SW 1271 (cell line): ENCODE data around the gene ZNF573.
"Not testable (repeated sequence)": the region's sequence is repeated elsewhere in the genome, so short reads cannot be mapped to it uniquely, and the experiment has no call there.

Experiments
- DNase-seq, 2 experiments: peaks; one replicate each; lab custom pipeline; 2025; lab: John Stamatoyannopoulos, UW

The ZNF573 gene

DNA sequence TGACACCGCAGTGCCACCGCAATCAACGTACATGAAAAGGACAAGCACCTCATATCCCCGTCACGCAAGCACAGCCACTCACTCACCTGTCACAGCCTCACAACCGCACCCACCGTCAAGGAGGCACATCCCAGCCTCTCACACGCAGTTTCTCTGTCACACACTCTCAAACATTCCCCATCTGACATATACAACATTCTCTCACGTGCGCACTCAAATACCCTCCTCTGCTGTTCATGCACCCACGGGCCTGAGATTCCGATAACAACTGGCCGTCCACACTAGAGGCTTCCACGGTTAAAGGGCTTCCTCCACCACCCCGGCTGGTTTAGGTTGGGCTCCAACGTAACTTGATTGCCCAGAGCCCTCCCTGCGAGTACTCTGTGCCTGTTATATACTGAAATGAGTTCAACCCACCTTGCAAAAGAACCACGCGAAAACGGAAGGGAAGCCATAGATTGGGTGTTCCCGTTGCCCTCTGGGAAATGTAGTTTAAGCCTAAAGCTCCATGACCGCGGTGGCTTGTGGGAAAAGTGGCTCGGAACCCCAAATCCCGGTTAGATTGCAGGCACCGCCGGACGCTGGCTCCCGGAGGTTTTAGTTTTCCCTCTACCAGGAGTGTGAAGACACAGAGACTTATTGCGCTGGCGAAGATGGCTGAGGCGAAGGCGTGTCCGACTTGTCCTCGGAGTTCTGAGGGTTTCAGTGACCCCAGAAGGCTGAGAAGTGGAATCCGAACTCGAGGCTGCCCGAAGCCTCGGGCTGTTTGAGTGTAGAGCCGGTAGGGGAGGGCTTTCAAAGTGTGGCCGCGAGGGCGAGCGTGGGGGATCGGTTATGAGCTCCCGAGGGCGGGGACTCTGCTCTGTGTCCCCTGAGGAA, at the start of gene ZNF573:
ZNF573 (minus strand) TSS at position 460 of the 879 bp plus-strand sequence. CDS start 5,857 bp downstream, outside the sequence.
- peak; percentile 56 to 87 for DNase-seq

DNA sequence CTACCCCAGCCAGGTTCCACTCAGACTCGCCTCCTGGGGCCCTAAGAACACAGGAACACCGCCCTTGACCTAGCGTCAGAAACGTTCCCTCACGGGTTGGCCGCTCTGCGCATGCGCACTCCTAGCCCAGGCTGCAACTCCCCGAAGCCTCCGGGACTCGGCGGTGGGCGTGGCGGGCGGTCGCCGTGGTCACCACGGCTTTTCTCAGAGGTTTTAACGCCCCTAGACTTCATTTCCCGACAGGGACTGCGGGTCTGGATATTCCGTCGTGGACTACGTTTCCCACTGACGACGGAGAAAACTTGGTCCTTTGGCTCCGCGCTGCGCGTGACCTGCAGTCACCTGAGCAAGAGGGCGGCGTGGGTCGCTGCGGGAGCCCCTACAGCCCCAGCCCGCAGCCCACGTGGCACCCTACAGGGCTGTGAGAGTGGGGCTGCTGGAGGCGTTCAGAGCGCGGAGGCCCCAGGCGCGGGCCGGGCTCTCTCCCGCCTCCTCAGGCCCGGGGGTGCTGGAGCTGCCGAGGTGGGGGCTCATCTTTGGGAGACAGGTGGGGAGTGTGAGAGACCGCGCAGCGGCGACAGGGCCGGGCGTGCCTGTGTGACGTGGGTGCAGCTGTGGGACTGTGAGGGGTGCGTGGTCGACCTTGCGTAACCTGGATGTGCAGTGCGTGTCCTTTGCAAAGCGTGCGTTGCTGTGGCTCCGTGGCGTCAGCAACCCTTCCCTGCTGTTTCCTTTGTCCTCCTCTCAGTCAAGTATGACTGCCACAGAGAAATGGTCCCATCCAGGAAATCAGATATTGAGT, 38.0 kb upstream of the ZNF573 start:
- no peak for DNase-seq

DNA sequence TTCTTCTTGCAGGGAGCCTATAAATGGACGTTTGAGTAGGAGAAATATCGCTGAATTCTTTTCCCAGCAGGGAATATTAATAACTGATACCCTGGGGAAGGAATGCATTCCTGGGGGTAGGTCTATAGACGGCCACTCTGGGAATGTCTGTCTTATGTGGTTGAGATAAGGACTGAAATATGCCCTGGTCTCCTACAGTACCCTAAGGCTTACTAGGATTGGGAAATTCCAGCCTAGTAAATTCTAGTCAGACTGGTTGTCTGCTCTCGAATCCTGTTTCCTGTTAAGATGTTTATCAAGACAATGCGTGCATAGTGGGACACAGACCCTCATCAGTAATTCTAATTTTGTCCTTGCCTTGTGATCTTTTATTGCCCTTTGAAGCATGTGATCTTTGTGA, 36.2 kb upstream of the ZNF573 start:
- not testable (repeated sequence) for DNase-seq

DNA sequence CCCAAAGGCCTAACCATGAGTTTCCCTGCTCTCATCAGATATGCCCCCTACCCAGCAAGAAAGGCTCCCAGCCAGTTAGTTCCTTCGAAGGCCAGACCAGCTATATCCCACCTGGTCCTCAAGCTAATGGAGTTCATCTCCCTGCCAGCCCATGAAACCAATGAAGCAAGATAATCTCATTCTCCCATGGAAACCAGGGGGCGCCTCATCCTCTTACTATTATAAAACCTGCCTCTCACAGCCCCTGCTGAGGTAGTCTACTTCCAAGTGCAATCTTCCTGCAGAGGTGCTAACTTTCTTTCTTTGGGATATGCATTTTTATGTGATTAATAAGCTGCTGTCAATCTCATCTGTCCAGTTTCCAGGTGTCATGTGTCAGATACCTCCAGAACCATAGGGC, 34.0 kb upstream of the ZNF573 start:
- DNase-seq: no peak

DNA sequence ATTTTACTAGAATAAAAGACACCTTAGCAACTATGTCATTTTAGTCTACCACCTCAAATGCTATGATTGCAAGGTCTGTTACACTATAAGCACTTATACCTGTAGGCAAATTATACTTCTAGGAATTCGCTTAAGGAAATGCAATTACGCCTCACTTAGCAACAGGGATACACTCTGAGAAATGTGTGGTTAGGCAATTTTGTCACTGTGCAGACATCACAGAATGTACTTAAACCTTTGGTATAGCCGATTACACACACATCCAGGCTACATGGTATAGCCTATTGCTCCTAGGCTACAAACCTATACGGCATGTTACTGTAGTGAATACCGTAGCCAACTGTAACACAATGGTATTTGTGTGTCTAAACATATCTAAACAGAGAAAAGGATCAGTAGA, 30.0 kb upstream of the ZNF573 start:
- no peak for DNase-seq

DNA sequence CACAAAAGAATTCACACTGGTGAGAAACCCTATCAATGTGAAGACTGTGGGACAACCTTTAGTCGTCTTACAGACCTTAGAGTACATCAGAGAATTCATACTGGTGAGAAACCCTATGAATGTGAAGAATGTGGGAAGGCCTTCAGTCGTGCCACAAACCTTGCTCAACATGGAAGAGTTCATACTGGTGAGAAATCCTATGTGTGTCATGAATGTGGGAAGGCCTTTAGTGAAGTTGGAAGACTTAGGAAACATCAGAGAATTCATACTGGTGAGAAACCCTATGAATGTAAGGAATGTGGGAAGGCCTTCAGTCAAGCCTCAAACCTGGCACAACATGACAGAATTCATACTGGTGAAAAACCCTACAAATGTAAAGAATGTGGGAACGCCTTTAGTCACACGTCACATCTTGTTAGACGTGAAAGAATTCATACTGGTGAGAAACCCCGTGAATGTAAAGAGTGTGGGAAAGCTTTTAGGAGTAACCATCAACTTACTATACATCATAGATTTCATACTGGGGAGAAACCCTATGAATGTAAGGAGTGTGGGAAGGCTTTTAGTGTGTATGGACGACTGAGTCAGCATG, 24.0 kb upstream of the ZNF573 start:
- no peak for DNase-seq

DNA sequence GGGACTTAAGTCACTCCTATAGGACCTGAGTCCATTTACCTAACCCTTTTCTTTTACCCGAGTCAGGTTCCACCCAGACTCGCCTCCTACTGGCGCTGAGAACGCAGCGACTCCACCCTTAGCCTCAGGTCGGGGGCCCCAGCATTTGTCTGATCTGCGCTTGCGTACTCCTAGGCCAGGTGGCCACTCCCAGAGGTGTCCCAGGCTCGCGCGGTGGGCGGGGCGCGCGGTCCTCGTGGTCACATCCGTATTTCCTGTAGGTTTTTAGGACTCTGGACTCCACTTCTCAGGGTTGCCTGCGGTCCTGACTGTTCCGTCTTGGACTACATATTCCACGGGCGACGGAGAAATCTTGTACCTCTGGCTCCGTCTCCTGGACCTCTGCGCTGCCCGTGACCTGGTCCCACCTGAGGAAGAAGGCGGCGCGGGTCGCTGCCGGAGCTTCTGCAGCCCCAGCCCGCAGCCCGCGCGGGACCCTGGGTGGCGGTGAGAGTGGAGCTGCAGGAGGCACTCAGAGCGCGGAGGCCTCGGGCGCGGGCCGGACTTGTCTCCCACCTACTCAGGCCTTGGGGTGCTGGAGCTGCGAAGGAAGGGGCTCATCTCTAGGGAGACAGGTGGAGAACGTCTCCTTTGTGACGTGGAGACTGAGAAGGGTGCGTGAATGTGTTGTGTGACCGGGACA, 11.0 kb upstream of the ZNF573 start:
- no peak for DNase-seq

DNA sequence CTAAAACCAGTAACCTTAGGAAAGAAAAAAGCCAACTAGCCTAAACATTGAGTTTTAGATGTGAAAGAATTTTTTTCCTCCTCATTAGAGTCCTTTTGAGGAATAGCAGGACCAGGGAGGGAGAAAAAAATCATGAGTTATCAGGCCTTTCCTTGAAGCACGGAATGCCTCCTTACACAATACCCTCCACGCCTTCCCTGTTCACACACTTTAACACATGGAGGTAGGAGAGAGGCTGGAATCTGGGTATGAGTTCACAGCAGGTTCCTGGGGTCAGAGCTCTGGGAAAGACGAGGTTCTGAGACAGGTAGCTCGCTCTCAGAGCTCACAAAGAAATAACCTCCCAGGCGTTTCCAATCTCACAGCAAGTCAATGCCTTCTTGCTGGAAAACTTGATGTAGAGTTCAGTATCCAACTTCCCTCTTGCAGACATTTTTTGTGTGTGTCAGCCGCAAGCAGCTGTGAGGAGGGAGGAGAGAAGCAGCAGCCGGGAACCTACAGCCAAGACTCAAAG, 716 bp downstream of the ZNF573 start:
- DNase-seq: peak in 1 of 2 experiments; percentile 48

DNA sequence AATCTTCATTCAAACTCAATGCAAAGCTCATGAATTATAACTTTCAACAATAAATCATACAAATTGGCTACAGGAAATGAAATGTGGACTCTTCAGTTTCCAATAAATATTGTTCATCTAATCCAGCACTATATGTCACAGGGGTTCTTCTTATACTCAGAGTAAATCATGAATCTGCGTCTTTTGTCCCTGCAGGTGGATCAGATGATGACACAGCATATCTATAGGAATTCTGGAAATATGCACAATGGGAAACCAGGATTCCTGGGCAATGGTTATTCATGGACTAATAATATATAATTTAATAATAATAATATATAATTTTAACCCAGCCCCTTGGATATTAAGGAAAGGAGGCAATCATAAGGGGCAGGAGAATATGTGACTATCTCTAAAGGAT, 8.4 kb downstream of the ZNF573 start:
- no peak for DNase-seq

DNA sequence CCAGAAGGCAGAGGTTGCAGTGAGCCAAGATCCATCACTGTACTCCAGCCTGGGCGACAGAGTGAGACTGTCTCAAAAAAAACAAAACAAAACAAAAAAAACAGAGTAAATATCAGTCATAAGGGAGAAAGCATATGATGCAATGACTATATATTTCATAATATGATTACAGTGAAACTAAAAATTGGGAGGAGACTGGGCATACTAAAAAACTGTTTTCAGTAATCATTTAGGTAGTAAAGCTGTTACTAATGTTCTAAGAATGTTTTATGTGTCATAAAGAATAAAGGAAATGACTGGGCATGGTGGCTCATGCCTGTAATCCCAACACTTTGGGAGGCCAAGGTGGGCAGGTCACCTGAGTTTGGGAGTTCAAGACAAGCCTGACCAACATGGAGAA, 15.9 kb downstream of the ZNF573 start:
- peak in 1 of 2 experiments; percentile 14 for DNase-seq

DNA sequence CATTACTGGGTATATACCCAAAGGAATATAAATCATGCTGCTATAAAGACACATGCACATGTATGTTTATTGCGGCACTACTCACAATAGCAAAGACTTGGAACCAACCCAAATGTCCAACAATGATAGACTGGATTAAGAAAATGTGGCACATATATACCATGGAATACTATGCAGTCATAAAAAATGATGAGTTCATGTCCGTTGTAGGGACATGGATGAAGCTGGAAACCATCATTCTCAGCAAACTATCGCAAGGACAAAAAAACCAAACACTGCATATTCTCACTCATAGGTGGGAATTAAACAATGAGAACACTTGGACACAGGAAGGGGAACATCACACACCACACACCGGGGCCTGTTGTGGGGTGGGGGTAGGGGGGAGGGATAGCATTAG, 21.7 kb downstream of the ZNF573 start:
- not testable (repeated sequence) for DNase-seq

DNA sequence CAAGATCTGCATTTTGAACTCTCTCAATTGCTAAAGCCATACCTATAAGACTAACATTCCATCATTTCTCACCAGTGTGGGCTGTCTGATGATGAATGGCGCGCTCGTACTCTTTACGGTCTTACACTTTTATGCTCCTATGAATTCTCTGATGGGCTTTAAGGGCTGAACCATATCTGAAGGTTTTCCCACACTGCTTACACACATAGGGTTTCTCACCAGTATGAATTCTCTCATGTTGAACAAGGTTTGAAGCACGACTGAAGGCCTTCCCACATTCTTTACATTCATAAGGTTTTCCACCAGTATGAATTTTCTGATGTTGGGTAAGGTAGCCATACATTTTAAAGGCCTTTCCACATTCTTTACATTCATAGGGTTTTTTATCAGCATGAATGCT, 41.0 kb downstream of the ZNF573 start:
- DNase-seq: no peak

DNA sequence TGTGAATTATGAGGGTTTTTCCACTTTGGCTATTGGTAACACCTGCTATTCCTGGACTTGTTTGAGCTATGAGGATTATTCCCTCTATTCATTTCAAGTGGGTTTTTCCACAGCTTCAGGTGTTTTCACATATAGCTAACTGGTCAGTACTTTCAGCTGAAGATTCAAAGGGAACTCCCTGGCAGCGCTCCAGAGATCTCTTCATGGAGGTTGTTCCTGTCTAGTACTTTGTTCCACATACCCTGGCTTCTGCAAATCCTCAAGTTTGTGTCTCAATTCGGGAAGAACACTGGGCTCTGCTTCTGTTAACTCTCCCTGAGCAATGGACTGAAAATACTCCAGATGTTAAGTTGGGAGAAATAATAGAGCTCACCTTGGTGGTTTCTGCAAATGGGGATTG, 54.2 kb downstream of the ZNF573 start:
- DNase-seq: no peak

DNA sequence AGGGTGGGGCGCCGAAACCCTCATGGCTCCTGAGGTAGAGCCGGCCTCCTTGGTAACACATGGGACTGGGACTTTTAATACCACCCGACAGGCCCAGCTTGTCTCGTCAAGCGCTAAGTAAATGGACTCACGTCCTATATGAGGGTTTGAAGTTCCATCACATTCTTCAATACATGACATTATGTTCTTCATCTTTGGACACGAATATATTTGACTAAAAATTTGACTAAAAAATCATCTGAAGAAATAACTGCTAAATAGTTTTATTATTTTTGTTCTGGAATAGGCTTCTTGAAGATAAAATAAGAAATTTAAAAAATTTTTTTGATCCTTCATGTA, 59.5 kb downstream of the ZNF573 start:
- DNase-seq: no peak

DNA sequence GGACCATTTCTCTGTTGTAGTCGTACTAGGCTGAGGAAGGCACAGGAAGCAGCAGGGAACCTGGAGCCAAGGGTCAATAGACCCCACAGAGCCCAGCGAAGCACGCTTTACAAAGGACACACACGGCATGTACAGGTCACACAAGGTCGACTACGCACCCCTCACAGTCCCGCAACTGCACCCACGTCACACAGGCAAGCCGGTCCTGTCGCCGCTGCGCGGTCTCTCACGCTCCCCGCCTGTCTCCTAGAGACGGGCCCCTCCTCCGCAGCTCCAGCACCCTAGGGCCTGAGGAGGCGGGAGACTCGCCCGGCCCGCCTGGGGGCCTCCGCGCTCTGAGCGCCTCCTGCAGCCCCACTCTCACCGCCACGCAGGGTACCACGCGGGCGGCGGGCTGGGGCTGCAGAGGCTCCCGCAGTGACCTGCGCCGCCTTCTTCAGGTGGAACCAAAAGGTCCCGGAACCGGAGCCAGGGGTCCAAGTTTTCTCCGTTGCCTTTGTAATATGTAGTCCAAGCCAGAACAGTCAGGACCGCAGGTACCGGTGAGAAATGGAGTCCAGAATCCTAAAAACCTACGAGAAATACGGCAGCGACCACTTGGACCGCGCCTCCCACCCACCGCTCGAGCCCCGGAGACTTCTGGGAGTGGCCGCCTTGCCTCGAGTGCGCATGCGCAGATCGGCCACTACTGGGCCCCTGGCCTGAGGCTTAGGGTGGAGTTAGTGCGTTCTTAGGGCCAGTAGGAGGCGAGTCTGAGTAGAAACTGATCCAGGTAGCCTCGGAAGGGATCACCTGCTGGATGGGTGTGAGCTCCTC, 60.1 kb downstream of the ZNF573 start, which contains the start of gene ZNF607:
ZNF607 (minus strand) TSS at position 651 of the 816 bp plus-strand sequence. CDS start 8,143 bp downstream, outside the sequence.
- DNase-seq: peak; percentile 54 to 76

DNA sequence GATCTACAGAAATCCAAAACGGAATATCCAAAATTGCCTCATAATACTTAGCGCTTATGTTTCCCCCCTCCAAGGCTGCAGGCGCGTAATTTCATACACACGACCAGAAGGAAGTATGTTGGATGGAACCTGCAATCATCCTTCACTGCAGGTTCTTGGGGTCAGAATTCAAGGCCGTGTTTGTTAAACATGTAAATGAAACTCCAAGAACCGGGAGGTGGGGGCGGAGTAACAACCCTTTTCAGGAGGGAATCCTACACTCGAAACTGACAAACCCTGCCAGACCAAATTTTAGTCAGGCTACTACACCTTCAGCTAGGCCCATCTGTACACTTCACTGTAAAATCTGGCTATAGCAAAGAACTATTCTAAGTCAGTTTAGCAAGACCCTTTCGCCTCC, 61.1 kb downstream of the ZNF573 start:
- no peak for DNase-seq

DNA sequence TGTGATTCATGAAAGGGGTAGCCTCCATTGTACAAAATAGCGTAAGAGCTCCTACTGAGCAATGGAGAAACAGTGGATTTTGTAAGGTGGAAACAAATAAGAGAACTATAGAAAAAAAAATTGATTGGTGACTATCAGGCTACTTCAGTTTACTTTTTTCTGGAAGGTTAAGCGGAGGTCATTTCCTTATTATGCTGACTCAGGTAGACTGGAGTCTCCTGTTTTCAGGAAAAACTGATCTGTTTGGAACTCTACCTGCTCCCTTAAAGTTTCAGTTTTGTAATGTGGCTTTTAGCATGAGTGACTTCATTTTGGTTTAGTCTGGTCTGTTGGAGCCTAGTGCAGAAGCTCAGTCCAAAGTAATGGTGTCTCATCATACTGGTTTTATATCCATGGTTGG, 63.2 kb downstream of the ZNF573 start:
- DNase-seq: no peak

DNA sequence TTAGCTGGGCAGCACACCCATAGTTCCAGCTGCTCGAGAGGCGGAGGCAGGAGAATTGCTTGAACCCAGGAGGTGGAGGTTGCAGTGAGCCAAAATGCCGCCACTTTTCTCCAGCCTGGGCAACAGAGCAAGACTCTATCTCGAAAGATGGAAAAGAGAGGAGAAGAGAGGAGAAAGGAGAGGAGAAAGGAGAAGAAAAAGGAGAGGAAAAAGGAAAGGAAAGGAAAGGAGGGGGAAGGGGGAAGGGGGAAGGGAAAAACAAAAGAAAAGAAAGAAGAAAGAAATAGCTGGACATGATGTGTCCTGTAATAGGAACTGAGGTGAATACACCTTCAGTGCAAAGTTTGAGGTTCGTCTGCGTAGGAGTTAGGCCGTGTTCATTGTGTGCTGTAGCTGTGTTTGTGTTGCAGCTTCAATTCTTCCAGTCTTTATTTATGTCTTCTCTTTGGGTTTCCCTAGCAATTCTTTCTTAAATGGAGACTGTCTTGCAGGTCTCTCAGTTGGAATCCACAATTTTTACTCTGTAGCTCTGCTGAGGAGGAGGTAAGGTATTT, 73.3 kb downstream of the ZNF573 start:
- no peak for DNase-seq

DNA sequence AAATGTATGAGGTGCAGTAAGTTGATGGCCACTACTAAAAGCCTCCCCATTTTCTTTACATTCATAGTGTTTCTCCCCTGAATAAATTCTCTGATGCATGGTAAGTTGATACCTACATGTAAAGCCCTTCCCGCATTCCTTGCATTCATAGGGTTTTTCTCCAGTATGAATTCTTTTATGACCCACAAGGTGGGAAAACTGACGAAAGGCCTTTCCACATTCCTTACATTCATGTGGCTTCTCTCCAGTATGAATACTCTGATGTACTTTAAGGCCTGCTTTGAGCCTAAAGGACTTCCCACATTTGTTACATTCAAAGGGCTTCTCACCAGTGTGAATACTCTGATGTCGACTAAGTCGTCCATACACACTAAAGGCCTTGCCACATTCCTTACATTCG, 80.3 kb downstream of the ZNF573 start:
- DNase-seq: no peak

DNA sequence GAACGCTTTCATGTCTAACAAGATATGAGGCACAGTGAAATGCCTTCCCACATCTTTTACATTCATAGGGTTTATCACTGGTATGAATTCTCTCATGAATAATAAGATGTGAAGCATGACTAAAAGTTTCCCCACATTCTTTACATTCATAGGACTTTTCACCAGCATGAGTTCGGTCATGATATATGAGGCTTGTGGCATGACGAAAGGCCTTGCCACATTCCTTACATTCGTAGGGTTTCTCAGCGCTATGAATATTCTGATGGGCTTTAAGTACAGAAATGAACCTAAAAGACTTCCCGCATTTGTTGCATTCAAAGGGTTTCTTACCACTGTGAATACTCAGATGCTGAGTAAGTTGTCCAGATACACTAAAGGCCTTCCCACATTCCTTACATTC, 81.2 kb downstream of the ZNF573 start:
- no peak for DNase-seq
